ENCODE data around the gene TIAM2.
A peak's percentile ranks its signal among the peaks of the same experiment; 100 is the strongest.

Gene TIAM2

DNA sequence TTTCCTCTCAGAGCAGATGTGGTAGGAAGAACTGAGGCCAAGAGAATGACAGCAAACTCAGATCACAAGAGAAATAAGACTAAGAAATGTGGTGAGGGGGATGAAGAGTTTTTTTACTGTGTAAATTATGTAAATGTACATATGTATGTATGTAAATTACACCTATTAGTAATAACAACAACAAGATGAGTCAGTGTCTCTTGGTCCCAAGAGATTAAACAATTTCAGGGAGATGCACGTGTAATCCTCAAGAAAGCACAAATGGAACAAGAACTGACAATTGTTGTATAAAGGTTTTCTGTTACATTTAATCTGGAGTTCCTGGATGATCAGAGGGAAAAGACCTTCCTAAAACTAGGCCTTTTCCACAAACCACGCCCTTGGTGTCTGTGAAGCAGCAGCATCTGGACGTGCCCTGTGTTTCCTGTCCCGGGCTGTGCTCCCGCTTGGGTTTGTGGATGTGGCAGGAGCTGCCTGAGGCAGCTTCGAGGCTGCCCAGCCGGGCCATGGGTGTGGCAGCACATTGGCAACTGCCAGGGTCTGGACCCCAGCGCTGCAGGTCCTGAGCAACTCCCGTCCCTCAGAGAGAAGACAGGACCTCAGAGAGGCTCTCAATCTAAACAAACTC, 269.7 kb downstream of the TIAM2 start:
- no peak for DNase-seq
- TF ChIP-seq POLR2A (IDR thresholded peaks at IDR 0.05; ENCODE audit: low read length) (no peak), GATA1 (IDR thresholded peaks at IDR 0.05; ENCODE audit: low read depth, low read length) (no peak)

DNA sequence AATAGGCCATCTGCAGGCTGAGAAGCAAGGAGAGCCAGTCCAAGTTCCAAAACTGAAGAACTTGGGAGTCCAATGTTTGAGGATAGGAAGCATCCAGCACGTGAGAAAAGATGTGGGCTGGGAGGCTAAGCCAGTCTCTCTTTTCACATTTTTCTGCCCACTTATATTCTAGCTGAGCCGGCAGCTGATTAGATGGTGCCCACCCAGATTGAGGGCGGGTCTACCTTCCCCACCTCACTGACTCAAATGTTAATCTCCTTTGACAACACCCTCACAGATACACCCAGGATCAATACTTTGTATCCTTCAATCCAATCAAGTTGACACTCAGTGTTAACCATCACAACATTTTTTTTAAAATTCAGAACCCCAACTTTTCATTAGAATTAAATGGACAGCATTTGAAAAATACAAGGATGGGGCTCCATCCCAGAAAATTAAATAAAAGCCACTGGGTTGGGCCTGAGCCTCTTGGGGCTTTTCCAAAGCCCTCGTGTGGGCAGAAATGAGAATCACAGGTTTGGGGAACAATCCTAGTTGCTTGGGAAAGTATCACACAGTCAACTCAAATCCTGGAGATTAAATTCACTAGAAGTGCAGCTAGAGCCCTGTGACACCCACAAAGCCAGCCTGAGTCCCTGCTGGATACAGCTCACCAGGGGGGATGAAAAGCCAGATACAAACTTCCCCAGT, 270.9 kb downstream of the TIAM2 start:
- TF ChIP-seq POLR2A (IDR thresholded peaks at IDR 0.05; ENCODE audit: low read length), result no peak
- TF ChIP-seq GATA1 (IDR thresholded peaks at IDR 0.05; ENCODE audit: low read depth, low read length), result no peak
- DNase-seq, result no peak

- TF ChIP-seq GATA1 (IDR thresholded peaks at IDR 0.05; ENCODE audit: low read depth, low read length) (no peak), POLR2A (IDR thresholded peaks at IDR 0.05; ENCODE audit: low read length) (no peak)
- DNase-seq, result no peak
Measured at GRCh38 chr6:155267411-155267810, 272.3 kb downstream of the TIAM2 start.

DNA sequence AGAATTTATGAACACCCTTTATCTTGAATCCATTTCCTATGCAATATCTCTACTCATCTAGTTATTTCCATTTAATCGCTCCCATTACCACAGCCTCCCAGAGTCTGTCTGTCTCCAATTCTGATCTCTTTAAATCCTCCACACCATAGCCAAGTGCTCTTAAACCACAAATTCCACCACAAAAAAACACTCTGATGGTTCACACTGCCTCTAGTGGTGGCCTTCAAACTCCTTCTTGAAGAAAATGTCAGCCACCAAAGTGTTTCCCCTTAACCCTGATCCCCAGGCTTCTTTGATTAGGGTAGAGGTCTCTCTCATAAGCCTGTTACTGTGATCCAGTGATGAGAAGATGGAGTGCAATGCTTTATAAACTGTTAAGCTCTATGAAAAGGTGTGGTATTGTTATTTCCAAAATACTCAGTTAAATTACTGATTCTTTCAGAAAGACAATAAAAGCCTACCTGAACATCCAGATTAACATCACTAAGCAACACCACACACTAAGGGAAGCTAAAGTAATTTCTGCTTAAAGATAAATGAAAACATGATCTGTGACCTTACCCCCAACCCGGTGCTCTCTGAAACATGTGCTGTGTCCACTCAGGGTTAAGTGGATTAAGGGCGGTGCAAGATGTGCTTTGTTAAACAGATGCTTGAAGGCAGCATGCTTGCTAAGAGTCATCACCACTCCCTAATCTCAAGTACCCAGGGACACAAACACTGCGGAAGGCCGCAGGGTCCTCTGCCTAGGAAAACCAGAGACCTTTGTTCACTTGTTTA, 273.2 kb downstream of the TIAM2 start:
- DNase-seq, result peak; percentile 43 to 52

GRCh38 chr6:155269765-155270164, 274.6 kb downstream of the TIAM2 start:
- TF ChIP-seq GATA1 (IDR thresholded peaks at IDR 0.05; ENCODE audit: low read depth, low read length), result no peak
- TF ChIP-seq POLR2A (IDR thresholded peaks at IDR 0.05; ENCODE audit: low read length), result no peak
- DNase-seq, result no peak

DNA sequence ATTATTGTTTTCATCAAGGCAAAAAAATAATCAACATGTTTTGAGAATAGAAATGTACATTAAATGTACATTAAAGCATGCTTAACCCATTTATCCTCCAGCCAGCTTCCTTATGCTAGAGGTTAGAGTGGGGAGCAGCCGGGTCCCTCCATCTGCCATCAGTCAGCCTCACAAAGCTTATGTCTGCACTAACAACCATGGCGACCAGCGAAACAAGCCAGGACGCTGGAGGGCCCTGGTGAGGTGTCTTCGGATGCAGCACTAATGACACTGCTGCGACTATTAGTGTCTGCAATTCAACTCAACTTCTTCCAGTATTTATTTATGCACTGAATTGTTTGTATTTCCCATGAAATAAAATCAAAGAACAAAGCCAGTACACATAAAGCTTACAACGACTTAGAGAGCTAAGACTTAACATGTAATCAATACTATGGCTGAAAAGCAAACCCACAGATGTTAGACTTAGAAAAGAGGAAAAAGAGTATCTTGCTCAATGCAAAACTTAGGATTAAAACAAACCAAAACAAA, 275.5 kb downstream of the TIAM2 start:
- TF ChIP-seq GATA1 (IDR thresholded peaks at IDR 0.05; ENCODE audit: low read depth, low read length) (no peak), POLR2A (IDR thresholded peaks at IDR 0.05; ENCODE audit: low read length) (no peak)
- no peak for DNase-seq

DNA sequence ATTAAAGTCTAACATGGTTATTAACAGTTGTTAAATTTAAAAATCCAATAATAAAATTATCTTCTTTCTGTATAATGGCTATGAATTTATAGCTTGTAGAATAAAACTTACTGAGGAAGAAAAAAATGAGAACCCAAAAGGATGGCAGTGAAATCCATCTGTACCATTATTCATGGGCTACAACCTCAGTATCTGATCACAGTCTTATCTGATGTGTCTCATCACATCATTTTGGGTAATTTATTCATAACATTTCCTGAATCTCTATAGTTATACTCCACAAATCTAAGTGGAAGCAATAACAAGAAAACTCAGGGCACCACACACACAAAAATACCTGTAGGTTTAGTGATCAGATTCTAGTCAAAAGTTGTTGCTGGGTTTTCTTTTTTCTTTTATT, 276.0 kb downstream of the TIAM2 start:
- DNase-seq, result no peak
- TF ChIP-seq POLR2A (IDR thresholded peaks at IDR 0.05; ENCODE audit: low read length) (no peak), GATA1 (IDR thresholded peaks at IDR 0.05; ENCODE audit: low read depth, low read length) (no peak)

DNA sequence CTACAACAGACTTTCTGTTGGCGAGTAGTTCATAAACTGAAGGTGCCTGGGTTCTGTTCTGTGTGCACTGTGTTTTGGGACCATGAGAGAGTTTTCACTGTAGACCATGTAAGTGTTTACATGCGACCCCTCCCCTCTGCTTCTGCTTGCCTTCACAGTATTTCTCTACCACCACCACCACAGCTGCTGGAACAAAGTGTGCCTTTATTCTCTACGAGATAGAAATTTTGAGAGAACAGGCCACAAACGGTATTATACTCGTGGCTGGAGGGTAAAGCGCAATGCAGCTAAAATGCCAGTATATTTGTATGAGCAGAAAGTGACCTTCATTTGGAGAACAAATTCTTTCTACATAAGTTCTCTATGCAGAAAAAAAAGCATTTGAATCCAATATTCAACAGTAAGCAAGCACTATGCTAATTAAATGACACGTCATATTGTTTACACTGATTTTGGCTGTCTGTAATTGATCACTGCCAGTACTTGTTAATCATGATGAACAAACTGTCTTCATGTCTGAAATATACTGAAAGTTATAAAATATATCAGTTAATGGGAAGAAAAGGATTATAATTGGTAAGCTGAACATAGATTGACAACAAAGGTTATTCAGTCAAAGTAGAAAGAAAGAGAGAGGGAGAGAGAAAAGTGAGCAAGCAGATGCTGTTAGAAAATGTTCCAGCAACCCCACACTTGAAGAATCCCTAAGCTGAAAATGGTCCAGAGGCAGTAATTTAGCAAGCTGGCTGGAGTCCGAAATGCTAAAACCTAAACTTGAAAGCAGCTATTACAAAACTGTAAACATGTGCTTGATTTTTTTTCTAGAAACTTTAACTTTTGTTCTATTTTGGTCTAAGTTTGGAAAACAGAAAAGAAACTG, 277.5 kb downstream of the TIAM2 start:
- TF ChIP-seq POLR2A (IDR thresholded peaks at IDR 0.05; ENCODE audit: low read length) (no peak), GATA1 (IDR thresholded peaks at IDR 0.05; ENCODE audit: low read depth, low read length) (no peak)
- no peak for DNase-seq

GRCh38 chr6:155273431-155273830, 278.3 kb downstream of the TIAM2 start:
- no peak for DNase-seq
- TF ChIP-seq POLR2A (IDR thresholded peaks at IDR 0.05; ENCODE audit: low read length) (no peak), GATA1 (IDR thresholded peaks at IDR 0.05; ENCODE audit: low read depth, low read length) (no peak)

GRCh38 chr6:155274106-155274505, 279.0 kb downstream of the TIAM2 start:
- TF ChIP-seq GATA1 (IDR thresholded peaks at IDR 0.05; ENCODE audit: low read depth, low read length) (no peak), POLR2A (IDR thresholded peaks at IDR 0.05; ENCODE audit: low read length) (no peak)
- no peak for DNase-seq

GRCh38 chr6:155274533-155274932, 279.4 kb downstream of the TIAM2 start:
- no peak for DNase-seq
- TF ChIP-seq GATA1 (IDR thresholded peaks at IDR 0.05; ENCODE audit: low read depth, low read length) (no peak), POLR2A (IDR thresholded peaks at IDR 0.05; ENCODE audit: low read length) (no peak)

DNA sequence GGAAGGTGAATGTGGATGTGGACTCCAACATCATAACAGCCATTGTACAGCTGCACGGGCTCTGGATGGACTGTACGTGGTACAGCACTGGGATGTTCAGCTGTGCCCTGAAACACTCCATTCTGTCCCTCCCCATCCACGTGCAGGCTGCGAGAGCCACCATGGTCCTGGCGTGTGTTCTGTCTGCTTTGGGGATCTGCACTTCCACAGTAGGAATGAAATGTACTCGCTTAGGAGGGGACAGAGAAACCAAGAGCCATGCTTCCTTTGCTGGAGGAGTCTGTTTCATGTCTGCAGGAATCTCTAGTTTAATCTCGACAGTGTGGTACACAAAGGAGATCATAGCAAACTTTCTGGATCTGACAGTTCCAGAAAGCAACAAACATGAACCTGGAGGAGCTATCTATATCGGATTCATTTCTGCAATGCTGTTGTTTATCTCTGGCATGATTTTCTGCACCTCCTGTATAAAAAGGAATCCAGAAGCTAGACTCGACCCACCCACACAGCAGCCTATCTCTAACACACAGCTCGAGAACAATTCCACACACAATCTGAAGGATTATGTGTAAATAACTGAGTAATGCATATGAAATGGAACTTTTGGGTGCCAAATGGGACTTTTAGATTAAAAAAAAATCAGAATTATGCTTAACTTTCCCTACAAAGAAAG, 280.8 kb downstream of the TIAM2 start:
- DNase-seq, result no peak
- TF ChIP-seq GATA1 (IDR thresholded peaks at IDR 0.05; ENCODE audit: low read depth, low read length), result no peak
- TF ChIP-seq POLR2A (IDR thresholded peaks at IDR 0.05; ENCODE audit: low read length), result no peak

DNA sequence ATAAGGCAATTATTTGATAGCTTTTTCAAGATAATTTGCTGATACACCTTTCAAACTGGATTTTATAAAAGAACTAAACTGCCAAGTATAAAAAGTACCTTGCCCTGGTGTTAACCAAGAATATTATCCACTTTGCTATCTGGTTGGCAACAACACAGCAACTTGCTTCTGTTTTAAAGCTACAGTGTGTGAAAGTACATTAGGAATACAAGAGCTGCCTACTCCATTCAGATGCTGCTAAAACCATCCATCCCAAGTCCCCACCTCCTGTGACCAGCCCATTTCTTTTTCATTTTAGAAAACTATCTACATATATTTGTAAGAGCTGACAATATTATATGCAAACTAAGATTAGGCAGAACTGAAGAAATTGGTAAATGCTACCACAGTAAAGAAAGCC, 281.5 kb downstream of the TIAM2 start:
- TF ChIP-seq GATA1 (IDR thresholded peaks at IDR 0.05; ENCODE audit: low read depth, low read length), result no peak
- no peak for TF ChIP-seq POLR2A (IDR thresholded peaks at IDR 0.05; ENCODE audit: low read length)
- DNase-seq, result no peak

Measured in erythroblast (primary cell).